ENCODE measurements around the gene CAMK1D.

DNA sequence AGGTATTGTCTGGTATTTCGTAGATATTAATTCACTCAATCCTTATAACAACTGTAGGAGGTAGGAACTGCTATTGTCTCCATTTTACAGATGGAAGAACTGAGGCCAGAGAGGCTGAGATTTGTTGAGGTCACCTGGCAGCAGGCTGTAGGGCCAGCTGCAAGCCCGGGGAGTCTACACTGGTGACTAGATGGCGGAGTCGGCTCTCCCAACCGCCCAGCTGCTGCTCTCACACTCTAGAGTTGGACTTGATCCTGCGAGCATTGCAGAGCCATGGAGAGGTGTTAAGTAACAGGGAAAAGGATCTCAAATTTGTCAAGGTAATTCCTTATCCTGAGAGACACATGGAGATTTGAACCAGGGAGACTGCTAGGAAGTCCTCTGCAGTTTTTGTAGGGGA, 124.1 kb downstream of the CAMK1D start:
- TF ChIP-seq, protein P1, sequence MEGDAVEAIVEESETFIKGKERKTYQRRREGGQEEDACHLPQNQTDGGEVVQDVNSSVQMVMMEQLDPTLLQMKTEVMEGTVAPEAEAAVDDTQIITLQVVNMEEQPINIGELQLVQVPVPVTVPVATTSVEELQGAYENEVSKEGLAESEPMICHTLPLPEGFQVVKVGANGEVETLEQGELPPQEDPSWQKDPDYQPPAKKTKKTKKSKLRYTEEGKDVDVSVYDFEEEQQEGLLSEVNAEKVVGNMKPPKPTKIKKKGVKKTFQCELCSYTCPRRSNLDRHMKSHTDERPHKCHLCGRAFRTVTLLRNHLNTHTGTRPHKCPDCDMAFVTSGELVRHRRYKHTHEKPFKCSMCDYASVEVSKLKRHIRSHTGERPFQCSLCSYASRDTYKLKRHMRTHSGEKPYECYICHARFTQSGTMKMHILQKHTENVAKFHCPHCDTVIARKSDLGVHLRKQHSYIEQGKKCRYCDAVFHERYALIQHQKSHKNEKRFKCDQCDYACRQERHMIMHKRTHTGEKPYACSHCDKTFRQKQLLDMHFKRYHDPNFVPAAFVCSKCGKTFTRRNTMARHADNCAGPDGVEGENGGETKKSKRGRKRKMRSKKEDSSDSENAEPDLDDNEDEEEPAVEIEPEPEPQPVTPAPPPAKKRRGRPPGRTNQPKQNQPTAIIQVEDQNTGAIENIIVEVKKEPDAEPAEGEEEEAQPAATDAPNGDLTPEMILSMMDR (optimal IDR thresholded peaks at IDR 0.05 in 1 of 3, IDR thresholded peaks at IDR 0.05 in 1 of 3, conservative IDR thresholded peaks at IDR 0.05 in 1 of 3; ENCODE audit: extremely low read depth in 1 of 3, insufficient read depth in 2 of 3, low read length in 3 of 3), result no peak
- TF ChIP-seq EZH2 (IDR thresholded peaks at IDR 0.05; ENCODE audit: low read length), result no peak

Data from keratinocyte (primary cell).